Measurements from ENCODE around the gene NPTXR.

DNA sequence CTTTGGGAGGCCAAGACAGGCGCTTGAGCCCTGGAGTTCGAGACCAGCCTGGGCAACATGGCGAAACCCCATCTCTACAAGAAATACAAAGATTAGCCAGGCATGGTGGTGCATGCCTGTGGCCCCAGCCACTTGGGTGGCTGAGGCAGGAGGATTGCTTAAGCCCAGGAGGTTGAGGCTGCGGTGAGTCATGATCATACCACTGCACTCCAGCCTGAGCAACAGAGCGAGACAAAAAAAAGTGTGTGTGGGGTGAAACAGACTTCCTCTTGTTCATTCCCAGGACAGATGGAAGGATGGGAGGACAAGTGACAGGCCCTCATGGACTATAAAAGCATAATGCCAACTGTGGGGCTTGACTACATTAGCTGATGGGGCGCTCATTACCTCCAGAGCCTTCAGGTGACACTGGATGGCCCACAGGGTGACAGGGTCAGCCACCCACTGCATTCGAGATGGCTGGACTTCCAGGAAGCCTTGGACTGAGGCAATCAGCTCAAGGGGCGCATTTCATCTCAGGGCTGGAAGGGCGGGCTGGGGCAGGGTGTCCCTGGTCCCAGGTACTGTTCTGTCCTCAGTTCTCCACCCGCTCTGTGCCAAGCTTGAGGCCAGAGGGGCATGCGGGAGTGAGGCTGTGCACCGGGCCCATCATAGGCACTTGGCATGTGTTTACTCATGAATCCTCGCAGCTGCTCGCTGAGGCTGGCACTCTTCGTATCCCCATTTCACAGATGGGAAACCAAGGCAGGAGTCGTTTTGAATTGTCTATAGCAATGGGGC lies 12.5 kb downstream of the NPTXR start:
- TF ChIP-seq, protein P1, sequence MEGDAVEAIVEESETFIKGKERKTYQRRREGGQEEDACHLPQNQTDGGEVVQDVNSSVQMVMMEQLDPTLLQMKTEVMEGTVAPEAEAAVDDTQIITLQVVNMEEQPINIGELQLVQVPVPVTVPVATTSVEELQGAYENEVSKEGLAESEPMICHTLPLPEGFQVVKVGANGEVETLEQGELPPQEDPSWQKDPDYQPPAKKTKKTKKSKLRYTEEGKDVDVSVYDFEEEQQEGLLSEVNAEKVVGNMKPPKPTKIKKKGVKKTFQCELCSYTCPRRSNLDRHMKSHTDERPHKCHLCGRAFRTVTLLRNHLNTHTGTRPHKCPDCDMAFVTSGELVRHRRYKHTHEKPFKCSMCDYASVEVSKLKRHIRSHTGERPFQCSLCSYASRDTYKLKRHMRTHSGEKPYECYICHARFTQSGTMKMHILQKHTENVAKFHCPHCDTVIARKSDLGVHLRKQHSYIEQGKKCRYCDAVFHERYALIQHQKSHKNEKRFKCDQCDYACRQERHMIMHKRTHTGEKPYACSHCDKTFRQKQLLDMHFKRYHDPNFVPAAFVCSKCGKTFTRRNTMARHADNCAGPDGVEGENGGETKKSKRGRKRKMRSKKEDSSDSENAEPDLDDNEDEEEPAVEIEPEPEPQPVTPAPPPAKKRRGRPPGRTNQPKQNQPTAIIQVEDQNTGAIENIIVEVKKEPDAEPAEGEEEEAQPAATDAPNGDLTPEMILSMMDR (IDR thresholded peaks at IDR 0.05): no peak
- no peak for TF ChIP-seq POLR2A (IDR thresholded peaks at IDR 0.05)
